GM10266 (cell line): ENCODE data around the gene ENO3.

Experiments used
- DNase-seq: peaks from one replicate; pipeline ENCODE4 v3.0.0; 2012; ENCODE audit errors: extremely low spot score
- CTCF ChIP-seq: IDR thresholded peaks from 2 replicates; pipeline ENCODE4 v1.5.1; 2012; ENCODE audit warnings: mild to moderate bottlenecking, low read depth; ENCODE audit not compliant: control insufficient read depth, insufficient read depth; ENCODE audit errors: missing control alignments

Gene ENO3

GRCh38 chr17:4947411-4948165 is 3.3 kb upstream of the ENO3 start:
- no peak for TF ChIP-seq CTCF
- peak; percentile 79 for DNase-seq

- TF ChIP-seq CTCF = no peak
- peak; percentile 95 for DNase-seq
These were observed 2.6 kb upstream of the ENO3 start, which contains the start of gene PFN1 for GRCh38 chr17:4948166-4948930. TSS of gene PFN1 (minus strand) at chr17:4948530. CDS start at chr17:4948394, 136 bp downstream.

DNA sequence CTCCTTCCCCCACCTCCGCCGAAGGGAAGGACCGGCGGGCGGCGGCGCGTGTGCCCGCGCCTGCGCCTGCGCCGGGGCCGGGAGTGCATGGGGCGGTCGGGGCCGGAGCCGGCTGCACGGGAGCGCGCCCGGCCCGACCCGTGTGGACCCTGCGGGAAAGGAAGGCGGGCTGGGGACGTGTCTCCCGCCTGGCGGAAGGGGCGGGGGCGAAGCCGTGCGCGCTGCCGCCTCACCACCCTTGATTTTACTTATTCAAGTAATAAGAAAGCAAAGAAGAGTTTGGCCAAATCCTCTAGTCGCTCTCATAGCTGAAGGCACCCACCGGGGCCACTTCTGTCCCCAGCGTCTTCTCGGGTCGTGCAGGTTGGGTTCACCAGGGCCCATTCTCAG is 2.0 kb upstream of the ENO3 start:
- TF ChIP-seq CTCF = no peak
- DNase-seq = peak; percentile 94

DNA sequence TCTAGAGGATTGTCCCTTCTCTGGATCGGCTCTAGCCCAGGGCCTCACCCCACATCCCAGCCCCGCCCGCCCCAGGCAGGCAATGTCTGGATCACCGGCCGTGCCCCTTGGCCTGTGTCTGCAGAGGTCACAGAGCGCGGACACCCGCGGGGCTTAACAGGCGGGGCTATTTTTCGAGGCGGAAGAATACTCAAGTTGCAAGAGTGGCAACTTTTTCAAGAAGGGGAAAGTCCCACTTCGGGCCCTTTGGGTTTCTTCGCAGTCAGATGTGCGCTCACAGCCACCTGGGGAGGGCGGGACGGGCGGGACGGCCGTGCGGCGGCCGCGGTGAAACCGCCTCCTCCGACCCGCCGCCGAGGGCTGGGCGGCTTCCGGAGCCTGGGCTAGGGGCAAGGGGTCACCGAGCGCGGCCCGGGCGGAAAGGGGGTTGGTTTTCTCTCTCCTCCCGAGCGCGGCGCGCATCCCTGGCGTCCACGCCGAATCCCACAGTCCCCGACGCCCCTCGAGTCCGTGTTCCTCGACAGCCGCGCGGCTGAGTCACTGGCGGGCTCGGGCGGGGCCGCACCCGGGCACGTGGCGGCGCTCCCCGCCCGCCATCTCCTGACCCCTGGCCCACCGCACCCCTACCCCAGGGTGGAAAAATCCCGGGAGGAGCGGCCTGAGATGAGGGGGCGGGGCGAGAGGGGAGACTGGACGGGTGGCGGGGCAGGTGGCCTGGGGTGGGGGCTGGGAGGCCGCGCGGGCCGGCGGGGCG is 1.4 kb upstream of the ENO3 start:
- peak; percentile 92 for DNase-seq
- no peak for TF ChIP-seq CTCF

DNA sequence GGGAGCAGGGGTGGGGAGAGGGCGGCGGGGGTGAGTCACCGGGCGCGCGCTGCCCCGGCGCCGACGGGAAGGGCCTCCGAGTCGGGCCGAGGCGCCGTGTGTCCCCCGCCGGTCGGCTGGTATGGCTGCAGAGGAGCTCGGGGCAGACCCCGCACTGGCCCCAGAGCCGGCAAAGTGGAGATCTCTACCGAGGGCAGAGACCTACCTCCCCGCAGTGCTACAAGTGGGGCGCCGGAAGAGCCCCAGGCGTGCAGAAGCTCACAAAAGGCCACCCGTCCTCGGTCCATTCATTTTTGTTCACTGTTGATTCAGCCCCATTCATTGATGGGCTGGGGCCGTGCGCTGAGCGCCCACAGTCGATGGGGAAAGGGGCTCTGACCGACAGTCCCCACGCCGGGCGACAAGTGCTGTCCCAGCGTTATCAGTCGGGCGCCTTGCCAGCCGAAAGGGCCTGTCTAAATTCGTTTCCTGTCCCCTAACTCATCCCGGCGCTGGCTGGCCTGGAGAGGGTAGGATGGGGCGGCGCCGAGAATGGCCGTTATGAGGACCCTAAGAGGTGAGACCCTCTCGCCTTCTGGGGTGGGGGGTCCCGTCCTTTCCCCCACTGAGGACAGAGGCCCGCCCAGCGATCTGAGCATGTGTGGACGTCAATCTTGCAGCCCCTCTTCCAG is 709 bp upstream of the ENO3 start:
- no peak for TF ChIP-seq CTCF
- DNase-seq = no peak

DNA sequence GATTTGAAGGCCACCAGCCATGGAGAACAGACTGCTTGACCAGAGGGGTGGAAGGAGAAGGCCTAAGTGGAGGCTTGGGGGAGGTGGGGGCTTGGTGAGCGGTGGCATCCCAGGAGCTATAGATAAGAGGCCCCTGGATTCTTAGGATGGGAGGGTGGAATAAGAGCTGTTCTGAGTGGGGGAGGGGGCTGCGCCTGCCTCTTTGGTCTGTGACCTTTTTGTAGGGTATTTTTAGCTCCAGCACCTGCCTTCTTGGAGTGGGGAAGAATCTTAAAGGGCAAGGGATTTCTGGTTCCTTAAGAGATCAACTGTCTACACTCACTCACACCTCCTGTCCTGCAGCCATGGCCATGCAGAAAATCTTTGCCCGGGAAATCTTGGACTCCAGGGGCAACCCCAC is 567 bp downstream of the ENO3 start:
- TF ChIP-seq CTCF = no peak
- DNase-seq = no peak
